C4-2B (cell line): ENCODE results near the gene HEBP1.

Source experiments
- ZFX ChIP-seq: fragments of 450-650 bp; IDR thresholded peaks from 2 replicates; pipeline ENCODE4 v1.6.1; 2017
- TF ChIP-seq, protein P1 (sequence below): fragments of 450-650 bp; conservative IDR thresholded peaks from 2 replicates; pipeline ENCODE4 v1.5.1; 2017; ENCODE audit warnings: mild to moderate bottlenecking

DNA sequence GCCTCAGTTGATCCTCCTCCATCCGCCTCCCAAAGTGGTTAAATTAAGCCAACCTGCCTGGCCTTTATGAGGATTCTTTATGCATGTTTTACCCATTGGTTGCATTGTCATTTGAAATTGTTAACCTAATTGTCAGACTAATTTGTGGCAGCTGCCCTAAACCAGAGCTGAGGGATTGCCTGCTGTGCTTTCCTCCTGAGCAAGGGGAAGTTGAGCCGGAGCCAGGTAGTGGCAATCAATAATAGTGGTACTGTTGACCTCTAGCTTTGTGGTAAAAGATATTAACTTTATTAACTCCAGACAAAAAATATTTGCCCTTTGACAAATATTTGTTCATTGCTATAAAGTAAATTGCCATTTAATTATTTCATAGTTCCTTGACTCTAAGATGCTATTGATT lies 5.6 kb upstream of the HEBP1 start:
- TF ChIP-seq, protein P1, sequence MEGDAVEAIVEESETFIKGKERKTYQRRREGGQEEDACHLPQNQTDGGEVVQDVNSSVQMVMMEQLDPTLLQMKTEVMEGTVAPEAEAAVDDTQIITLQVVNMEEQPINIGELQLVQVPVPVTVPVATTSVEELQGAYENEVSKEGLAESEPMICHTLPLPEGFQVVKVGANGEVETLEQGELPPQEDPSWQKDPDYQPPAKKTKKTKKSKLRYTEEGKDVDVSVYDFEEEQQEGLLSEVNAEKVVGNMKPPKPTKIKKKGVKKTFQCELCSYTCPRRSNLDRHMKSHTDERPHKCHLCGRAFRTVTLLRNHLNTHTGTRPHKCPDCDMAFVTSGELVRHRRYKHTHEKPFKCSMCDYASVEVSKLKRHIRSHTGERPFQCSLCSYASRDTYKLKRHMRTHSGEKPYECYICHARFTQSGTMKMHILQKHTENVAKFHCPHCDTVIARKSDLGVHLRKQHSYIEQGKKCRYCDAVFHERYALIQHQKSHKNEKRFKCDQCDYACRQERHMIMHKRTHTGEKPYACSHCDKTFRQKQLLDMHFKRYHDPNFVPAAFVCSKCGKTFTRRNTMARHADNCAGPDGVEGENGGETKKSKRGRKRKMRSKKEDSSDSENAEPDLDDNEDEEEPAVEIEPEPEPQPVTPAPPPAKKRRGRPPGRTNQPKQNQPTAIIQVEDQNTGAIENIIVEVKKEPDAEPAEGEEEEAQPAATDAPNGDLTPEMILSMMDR = no peak
- no peak for TF ChIP-seq ZFX
